Measurements from ENCODE around the gene POU6F2. TPM values are rescaled to one million over a fixed set of nuclear protein-coding genes. Genes with fewer than 3 reads are reported as not detected.

POU6F2 gene
- total RNA-seq, 1 donor from 2014 or later: not detected

DNA sequence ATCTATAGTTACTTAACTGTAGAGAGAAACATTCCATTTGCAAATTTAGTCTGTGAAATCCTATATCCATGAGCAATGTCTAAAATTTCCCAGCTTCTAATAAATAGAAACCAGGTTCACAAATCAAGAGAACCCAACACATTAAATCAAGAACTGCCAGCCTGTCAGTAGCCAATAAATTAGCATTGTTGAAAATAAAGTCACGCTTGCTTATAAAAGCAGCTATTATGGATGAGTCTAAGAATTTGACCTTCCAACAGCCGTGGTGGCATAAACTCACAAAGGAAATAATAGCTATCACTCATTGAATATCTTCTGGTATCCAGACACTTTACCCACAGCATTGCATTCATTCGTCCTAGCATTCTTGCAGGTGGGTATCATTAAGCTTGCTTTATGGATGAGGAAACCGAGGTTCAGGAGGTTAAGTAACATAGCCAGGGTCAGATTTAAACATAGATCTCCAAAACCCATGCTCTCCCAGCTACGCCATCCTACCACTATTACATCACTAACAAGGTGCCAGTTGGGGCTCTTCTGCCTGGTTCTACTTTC lies 328.4 kb downstream of the POU6F2 start:
- Histone ChIP-seq H3K36me3 (no peaks in the 10 kb centered on the region), H3K27me3 (no peaks in the 10 kb centered on the region), H3K9me3 (no peaks in the 10 kb centered on the region), H3K4me3 (no peak overlapping the region), H3K27ac (no peak overlapping the region), H3K4me1 (no peaks in the 10 kb centered on the region)
- intact Hi-C loops (cut with DNase I): no loop called here
- TF ChIP-seq, protein P1, sequence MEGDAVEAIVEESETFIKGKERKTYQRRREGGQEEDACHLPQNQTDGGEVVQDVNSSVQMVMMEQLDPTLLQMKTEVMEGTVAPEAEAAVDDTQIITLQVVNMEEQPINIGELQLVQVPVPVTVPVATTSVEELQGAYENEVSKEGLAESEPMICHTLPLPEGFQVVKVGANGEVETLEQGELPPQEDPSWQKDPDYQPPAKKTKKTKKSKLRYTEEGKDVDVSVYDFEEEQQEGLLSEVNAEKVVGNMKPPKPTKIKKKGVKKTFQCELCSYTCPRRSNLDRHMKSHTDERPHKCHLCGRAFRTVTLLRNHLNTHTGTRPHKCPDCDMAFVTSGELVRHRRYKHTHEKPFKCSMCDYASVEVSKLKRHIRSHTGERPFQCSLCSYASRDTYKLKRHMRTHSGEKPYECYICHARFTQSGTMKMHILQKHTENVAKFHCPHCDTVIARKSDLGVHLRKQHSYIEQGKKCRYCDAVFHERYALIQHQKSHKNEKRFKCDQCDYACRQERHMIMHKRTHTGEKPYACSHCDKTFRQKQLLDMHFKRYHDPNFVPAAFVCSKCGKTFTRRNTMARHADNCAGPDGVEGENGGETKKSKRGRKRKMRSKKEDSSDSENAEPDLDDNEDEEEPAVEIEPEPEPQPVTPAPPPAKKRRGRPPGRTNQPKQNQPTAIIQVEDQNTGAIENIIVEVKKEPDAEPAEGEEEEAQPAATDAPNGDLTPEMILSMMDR (IDR thresholded peaks at IDR 0.05): no peak
- DNase-seq (ENCODE audit: low spot score in 2 of 2): no peak

DNA sequence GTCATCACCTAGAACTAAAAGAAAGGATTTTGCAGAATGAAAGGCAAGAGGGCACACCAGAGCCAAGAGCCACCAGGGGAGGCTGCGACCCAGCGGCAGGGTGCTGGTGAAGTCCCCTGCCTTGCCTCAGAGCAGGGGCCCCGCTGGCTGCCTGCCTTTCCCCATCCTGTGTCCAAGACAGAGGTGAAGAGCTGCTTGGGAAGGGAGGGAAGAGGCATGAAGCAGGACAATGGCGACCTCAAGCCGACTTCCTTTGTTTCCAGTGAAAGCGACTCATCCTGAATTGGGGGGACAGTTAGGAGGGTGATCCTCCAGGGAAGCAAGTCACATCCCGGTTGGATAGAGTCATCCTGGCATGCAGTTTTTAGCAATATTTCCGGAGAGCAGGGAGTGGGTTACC lies 333.0 kb downstream of the POU6F2 start:
- intact Hi-C loops (cut with DNase I): no loop called here
- Histone ChIP-seq H3K4me1 (no peaks in the 10 kb centered on the region), H3K4me3 (no peak overlapping the region), H3K9me3 (no peaks in the 10 kb centered on the region), H3K36me3 (no peaks in the 10 kb centered on the region), H3K27me3 (no peaks in the 10 kb centered on the region), H3K27ac (no peak overlapping the region)
- TF ChIP-seq, protein P1 (IDR thresholded peaks at IDR 0.05): no peak
- no peak for DNase-seq (ENCODE audit: low spot score in 2 of 2)

GRCh38 chr7:39312254-39312989 lies 334.7 kb downstream of the POU6F2 start:
- H3K9me3 ChIP-seq: no peaks in the 10 kb centered on the region
- H3K4me3 ChIP-seq: no peak overlapping the region
- no peaks in the 10 kb centered on the region for H3K36me3 ChIP-seq
- no peak overlapping the region for H3K27ac ChIP-seq
- DNase-seq (ENCODE audit: low spot score in 2 of 2): no peak
- intact Hi-C loops (cut with DNase I): no loop called here
- peaks cover 0 to 5% of the 10 kb centered on the region in 2 donors for H3K4me1 ChIP-seq
- TF ChIP-seq, protein P1 (IDR thresholded peaks at IDR 0.05): no peak
- H3K27me3 ChIP-seq: no peaks in the 10 kb centered on the region

- no peaks in the 10 kb centered on the region for H3K27me3 ChIP-seq
- DNase-seq (ENCODE audit: low spot score in 2 of 2): no peak
- no peak overlapping the region for H3K27ac ChIP-seq
- no peaks in the 10 kb centered on the region for H3K9me3 ChIP-seq
- intact Hi-C loops (cut with DNase I): no loop called here
- no peak overlapping the region for H3K4me3 ChIP-seq
- TF ChIP-seq, protein P1 (IDR thresholded peaks at IDR 0.05): no peak
- H3K36me3 ChIP-seq: no peaks in the 10 kb centered on the region
- H3K4me1 ChIP-seq: peaks cover 0 to 5% of the 10 kb centered on the region in 2 donors
Measured at GRCh38 chr7:39313376-39313775, 335.7 kb downstream of the POU6F2 start.

- intact Hi-C loops (cut with DNase I): no loop called here
- no peak overlapping the region for H3K27ac ChIP-seq
- H3K4me1 ChIP-seq: peaks cover 0 to 5% of the 10 kb centered on the region in 2 donors
- no peak for DNase-seq (ENCODE audit: low spot score in 2 of 2)
- no peaks in the 10 kb centered on the region for H3K36me3 ChIP-seq
- TF ChIP-seq, protein P1 (IDR thresholded peaks at IDR 0.05): no peak
- H3K4me3 ChIP-seq: no peak overlapping the region
- no peaks in the 10 kb centered on the region for H3K9me3 ChIP-seq
- no peaks in the 10 kb centered on the region for H3K27me3 ChIP-seq
Measured at GRCh38 chr7:39313974-39314373, 336.3 kb downstream of the POU6F2 start.
